HepG2 (cell line): ENCODE results near the gene KAZN. TPM values are rescaled to one million over a fixed set of nuclear protein-coding genes. Genes with fewer than 3 reads are reported as not detected.

Experiments
- ARHGAP35 ChIP-seq: sonication (generic); formaldehyde crosslinking; IDR thresholded peaks from 2 replicates; pipeline ENCODE4 v1.9.0; 2022; ENCODE audit warnings: mild to moderate bottlenecking, inconsistent platforms, moderate library complexity, missing genetic modification reagents, borderline replicate concordance
- CTCF ChIP-seq: sonication (generic); formaldehyde crosslinking; IDR thresholded peaks from 2 replicates; pipeline ENCODE4 v1.5.0; 2020; ENCODE audit warnings: mild to moderate bottlenecking, missing genetic modification reagents, moderate library complexity
- HMGXB4 ChIP-seq, 2 experiments: sonication (generic) in 1 of 2; formaldehyde crosslinking in 1 of 2; IDR thresholded peaks; 2 replicates each; pipeline versions ENCODE4 v1.4.0 to v1.6.1; 2018 to 2020; ENCODE audit warnings: missing genetic modification reagents in 2 of 2, borderline replicate concordance in 1 of 2, low read depth in 1 of 2, mild to moderate bottlenecking in 1 of 2, missing biosample characterization in 1 of 2
- HNRNPL ChIP-seq: fragments of 200-400 bp; formaldehyde crosslinking; IDR thresholded peaks from 2 replicates; pipeline ENCODE4 v1.6.1; 2017; ENCODE audit warnings: mild to moderate bottlenecking, low read depth, low read length
- KAT8 ChIP-seq: IDR thresholded peaks from 2 replicates; pipeline ENCODE4 v1.6.1; 2016; ENCODE audit warnings: missing genetic modification reagents, missing compliant biosample characterization
- MXD3 ChIP-seq: IDR thresholded peaks from 2 replicates; pipeline ENCODE4 v1.6.1; 2016; ENCODE audit warnings: mild to moderate bottlenecking, missing biosample characterization, missing genetic modification reagents
- RBM22 ChIP-seq: fragments of 200-400 bp; formaldehyde crosslinking; optimal IDR thresholded peaks from 2 replicates; pipeline ENCODE3; 2017; ENCODE audit warnings: mild to moderate bottlenecking, low read length, moderate library complexity
- RXRB ChIP-seq: IDR thresholded peaks from 2 replicates; pipeline ENCODE4 v1.6.1; 2016; ENCODE audit warnings: borderline replicate concordance, missing genetic modification reagents, missing compliant biosample characterization
- SIX1 ChIP-seq: sonication (generic); formaldehyde crosslinking; IDR thresholded peaks from 2 replicates; pipeline ENCODE4 v1.4.0; 2020; ENCODE audit warnings: missing genetic modification reagents, borderline replicate concordance
- TEAD2 ChIP-seq: sonication (generic); formaldehyde crosslinking; IDR thresholded peaks from 2 replicates; pipeline ENCODE4 v1.9.0; 2021; ENCODE audit warnings: missing genetic modification reagents
- ZBTB7B ChIP-seq: sonication (generic); formaldehyde crosslinking; IDR thresholded peaks from 2 replicates; pipeline ENCODE4 v1.4.0; 2020; ENCODE audit warnings: missing genetic modification reagents
- ZMYM2 ChIP-seq: sonication (generic); formaldehyde crosslinking; IDR thresholded peaks from 2 replicates; pipeline ENCODE4 v1.8.0; 2022; ENCODE audit warnings: mild to moderate bottlenecking, missing genetic modification reagents
- ZMYM3 ChIP-seq: sonication (generic); formaldehyde crosslinking; IDR thresholded peaks from 2 replicates; pipeline ENCODE4 v1.5.1; 2020; ENCODE audit warnings: mild to moderate bottlenecking, missing genetic modification reagents
- ZNF264 ChIP-seq: sonication (generic); formaldehyde crosslinking; IDR thresholded peaks from 2 replicates; pipeline ENCODE4 v1.4.0; 2020; ENCODE audit warnings: missing genetic modification reagents
- ZNF432 ChIP-seq: sonication (generic); formaldehyde crosslinking; IDR thresholded peaks from 2 replicates; pipeline ENCODE4 v1.5.0; 2020; ENCODE audit warnings: missing genetic modification reagents, mild to moderate bottlenecking, borderline replicate concordance
- ZNF446 ChIP-seq: sonication (generic); formaldehyde crosslinking; IDR thresholded peaks from 2 replicates; pipeline ENCODE4 v1.5.0; 2020; ENCODE audit warnings: mild to moderate bottlenecking, missing genetic modification reagents
- ZNF556 ChIP-seq: sonication (generic); formaldehyde crosslinking; IDR thresholded peaks from 2 replicates; pipeline ENCODE4 v1.4.0; 2020; ENCODE audit warnings: mild to moderate bottlenecking, missing genetic modification reagents, borderline replicate concordance
- ZNF770 ChIP-seq: sonication (generic); formaldehyde crosslinking; IDR thresholded peaks from 2 replicates; pipeline ENCODE4 v1.5.0; 2020; ENCODE audit warnings: mild to moderate bottlenecking, missing genetic modification reagents
- ZSCAN12 ChIP-seq: sonication (generic); formaldehyde crosslinking; IDR thresholded peaks from 2 replicates; pipeline ENCODE4 v1.9.0; 2021; ENCODE audit warnings: mild to moderate bottlenecking, missing genetic modification reagents
- polyA plus RNA-seq, 8 experiments: library from polyadenylated mRNA; depleted of rRNA in 3 of 8; stranded (reverse) in 7 of 8; unstranded in 1 of 8; fragments of >200 nt; fragmentation: Illumina TruSeq in 4 of 8; extraction: Trizol in 4 of 8; gene quantifications; 2 replicates each; pipeline versions ENCODE4 v1.2.1 to v1.2.3, GENCODE V29; 2011 to 2016; ENCODE audit warnings: low read depth in 4 of 8, missing spikeins in 1 of 8, mixed read lengths in 1 of 8; ENCODE audit not compliant: insufficient read depth in 1 of 8
- total RNA-seq, 5 experiments: library from RNA; depleted of rRNA; stranded (reverse); fragments of >200 nt; fragmentation: Illumina TruSeq; extraction: Trizol; gene quantifications; 2 replicates each; pipeline ENCODE4 v1.2.3, GENCODE V29; 2016; ENCODE audit warnings: low read depth in 1 of 5

KAZN gene
- total and polyA plus RNA-seq, 2 of the 13 experiments (the other 11 are each of a cell fraction or from before 2014, with no cell fraction given), result 10.4 to 13.5 TPM

GRCh38 chr1:15038232-15039016, 439.9 kb downstream of the KAZN start (continued):
- TF ChIP-seq ZBTB7B (no peak), ZNF770 (CRISPR knock-in tag) (no peak), KAT8 (CRISPR knock-in tag) (no peak), ARHGAP35 (CRISPR knock-in tag) (no peak), SIX1 (CRISPR knock-in tag) (no peak), ZNF432 (CRISPR knock-in tag) (no peak), ZSCAN12 (no peak), CTCF (peak; percentile 56), ZNF446 (CRISPR knock-in tag) (no peak), MXD3 (CRISPR knock-in tag) (no peak), ZNF264 (no peak), ZMYM3 (CRISPR knock-in tag) (peak; percentile 86), TEAD2 (no peak), ZMYM2 (CRISPR knock-in tag) (peak; percentile 81), RBM22 (no peak), ZNF556 (CRISPR knock-in tag) (no peak), HMGXB4 (CRISPR knock-in tag; IDR thresholded peaks at IDR 0.05; ENCODE audit: borderline replicate concordance in 1 of 2, low read depth in 1 of 2) (no peak), RXRB (no peak), HNRNPL (no peak)
